ENCODE results near the gene GPR21.

Gene GPR21

DNA sequence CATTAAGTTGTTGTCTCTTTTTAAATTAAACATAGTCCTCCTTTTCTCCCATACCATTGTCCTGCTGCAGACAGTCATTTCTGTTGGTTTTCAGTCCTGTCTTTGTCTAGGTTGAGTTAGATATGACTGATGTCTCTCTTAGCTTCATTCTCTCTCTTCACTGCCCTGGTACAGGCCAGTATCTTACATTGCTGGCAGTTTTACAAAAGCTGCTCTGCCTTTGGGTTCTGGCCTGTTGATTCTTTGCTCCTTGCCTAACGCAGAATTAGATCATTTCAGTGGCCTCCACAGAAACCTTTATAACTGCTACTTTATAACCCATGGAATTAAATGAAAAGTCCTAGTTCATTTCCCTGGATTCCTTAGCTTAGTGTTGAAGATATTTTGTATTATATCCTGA, 33.7 kb downstream of the GPR21 start:
- no peak for DNase-seq

DNA sequence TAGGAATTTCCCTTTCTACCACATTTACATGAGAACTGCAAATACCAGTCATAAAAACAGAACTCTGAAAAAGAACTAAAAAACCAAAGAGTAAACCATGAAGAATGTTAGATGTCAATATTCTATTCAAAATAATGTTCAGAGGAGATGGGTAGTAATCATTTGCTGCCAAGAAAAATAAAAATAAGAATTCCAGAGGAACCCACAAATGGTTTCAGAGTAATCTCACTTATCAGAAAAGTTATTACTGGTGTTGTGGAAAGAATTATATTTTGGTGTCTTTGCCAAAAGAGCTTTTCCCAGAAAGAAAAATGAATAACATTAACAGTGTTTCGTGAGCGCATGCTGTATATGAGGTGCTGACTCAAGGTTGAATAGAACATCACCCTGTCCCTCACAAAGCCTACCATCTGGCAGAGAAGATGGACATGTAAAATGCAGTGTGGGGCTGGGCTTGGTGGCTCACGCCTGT, 35.6 kb downstream of the GPR21 start:
- no peak for DNase-seq

GRCh38 chr9:123070198-123070597, 36.7 kb downstream of the GPR21 start:
- DNase-seq = no peak

DNA sequence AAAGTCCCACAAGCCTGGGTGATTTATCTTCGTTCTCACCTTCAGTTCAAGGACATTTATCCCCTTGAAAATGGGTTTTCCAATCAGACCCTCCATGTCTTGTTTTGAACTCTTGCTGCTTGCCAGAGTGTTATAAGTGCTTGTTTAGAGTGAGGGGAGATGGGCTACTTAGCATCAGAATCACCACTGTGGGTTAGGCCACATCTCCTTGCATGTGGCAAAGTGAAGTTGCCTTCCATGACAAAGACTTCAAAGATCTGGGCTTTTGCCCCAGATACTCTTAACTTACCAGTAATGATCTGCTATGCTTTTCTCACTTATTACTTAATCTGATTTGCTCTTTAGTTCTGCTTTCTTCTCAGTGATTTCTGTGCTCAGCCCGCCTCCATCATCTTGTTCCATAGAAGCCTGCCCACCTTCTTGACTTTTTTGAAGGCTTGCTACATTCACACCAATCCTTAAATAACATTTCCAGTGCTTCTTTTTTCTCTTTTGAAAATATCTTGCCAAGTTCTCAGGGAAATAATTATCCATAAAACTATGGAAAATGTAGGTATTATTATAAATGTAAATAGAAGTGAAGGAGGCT, 39.0 kb downstream of the GPR21 start:
- no peak for DNase-seq

- no peak for DNase-seq
Measured at GRCh38 chr9:123073441-123073840, 40.0 kb downstream of the GPR21 start.

DNA sequence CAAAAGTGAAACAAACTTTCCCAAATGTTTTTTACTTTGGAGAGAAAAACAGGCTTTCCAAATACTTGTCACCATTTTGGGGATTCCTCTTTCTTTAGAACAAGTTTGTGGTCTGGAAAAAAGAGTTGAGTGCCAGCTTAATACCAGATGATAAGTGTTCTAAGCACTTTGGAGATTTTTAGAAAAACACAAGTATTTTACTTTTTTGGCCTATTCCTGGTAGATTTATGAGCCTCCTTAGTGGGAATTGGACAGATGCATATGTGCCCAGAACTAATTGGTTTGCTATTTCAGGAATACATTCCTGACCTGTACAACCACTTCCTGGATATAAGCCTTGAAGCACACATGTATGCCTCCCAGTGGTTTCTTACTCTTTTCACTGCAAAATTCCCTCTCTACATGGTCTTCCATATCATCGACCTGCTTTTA, 40.5 kb downstream of the GPR21 start:
- no peak for DNase-seq

DNA sequence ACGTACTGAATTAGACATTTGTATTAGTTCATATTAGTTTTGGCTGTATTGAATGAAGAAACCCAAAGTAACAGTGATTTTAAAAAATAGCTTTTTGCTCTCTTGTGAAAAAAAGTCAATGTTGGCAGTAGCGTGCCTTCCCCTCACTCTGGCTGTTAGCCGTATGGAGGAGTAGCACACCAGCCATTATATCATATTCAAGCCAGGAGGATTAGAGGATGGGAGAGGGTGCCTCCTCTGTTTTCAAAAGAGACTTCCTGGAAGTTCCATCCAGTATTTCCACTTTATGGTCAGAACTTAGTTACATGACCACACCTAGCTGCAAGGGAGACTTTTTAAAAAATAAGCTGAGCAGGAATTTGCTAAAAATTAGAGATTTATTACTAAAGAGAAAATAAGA, 41.2 kb downstream of the GPR21 start:
- DNase-seq = no peak

DNA sequence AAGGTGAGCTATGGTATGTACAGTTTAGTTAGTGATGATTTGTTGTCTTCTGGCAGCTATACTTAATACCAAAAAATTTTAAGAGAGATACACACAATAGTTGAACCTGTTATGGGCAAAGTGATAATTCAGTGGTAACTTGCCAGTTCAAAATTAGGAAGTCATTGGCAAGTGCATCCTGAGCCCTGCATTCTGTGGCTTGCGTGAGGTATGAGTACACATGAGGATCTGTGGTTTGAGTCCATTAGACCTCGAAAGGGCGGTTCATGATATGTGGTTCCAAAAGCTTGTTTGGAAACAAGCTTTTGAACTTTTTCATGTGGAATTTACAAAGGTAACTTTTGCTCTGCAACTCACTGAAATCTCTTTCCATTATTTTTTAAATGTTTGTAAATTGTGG, 47.0 kb downstream of the GPR21 start:
- DNase-seq = no peak

DNA sequence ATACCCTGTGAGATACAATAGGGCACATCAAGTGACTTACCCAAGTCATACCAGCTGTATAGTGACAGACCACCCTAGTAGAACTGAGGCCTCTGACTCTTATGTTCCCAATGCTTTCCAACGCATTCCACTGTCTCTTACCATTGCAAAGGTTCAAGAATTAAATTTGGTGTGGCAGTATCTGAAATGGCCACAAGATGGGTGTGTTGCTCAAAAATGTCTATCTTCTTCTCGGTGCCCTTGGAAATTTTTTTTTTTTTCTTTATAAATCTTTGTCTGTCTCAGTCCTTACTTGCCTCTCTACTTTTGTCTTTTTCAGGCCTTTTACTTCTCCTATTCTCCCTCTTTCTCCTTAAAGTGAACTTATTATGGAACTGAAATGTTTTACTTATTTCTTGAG, 48.4 kb downstream of the GPR21 start:
- DNase-seq = peak in 1 of 2 donors; percentile 31

DNA sequence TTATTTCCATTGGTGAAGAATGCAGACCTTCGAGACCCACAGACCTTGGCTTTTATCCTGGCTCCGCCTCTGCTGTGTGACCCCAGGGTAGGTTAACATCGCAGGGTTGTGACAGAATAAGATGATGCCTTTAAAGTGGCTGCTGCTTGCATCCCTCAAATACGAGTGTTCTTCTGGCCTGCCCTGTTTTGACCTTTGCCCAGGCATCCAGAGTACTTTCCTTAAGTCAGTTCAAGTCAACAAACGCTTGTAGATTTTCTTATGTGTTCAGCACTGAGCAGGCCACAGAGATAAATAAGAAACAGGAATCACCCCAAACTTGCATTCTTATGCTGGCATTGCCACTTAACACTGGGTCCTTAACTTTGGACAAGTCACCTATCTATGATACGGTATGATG, 50.2 kb downstream of the GPR21 start:
- DNase-seq = no peak

DNA sequence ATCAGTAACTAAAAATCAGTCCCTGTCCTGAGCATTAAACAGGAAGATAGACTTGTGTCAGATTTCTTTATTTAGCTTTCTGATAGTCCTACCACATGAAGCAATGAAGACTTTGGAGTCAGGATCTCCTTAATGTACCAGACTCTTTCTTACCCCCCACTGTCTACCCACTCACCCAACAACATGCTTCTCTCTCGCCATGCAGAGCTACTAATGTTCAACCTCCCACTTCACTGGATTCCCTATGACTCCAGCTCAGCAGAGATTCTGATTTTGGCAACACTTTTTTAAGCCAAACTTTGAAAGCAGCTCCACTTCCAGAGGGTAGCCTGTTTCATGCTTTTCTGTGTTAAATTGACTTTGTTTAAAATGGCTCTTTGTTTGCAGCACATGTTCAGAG, 50.8 kb downstream of the GPR21 start:
- DNase-seq = no peak

All from CD4-positive, alpha-beta T cell treated with Interleukin-4 for 1 hour (primary cell).